ENCODE data around the gene LOXL1.

GRCh38 chr15:73940061-73940981 is 14.1 kb downstream of the LOXL1 start:
- TF ChIP-seq, protein P1, sequence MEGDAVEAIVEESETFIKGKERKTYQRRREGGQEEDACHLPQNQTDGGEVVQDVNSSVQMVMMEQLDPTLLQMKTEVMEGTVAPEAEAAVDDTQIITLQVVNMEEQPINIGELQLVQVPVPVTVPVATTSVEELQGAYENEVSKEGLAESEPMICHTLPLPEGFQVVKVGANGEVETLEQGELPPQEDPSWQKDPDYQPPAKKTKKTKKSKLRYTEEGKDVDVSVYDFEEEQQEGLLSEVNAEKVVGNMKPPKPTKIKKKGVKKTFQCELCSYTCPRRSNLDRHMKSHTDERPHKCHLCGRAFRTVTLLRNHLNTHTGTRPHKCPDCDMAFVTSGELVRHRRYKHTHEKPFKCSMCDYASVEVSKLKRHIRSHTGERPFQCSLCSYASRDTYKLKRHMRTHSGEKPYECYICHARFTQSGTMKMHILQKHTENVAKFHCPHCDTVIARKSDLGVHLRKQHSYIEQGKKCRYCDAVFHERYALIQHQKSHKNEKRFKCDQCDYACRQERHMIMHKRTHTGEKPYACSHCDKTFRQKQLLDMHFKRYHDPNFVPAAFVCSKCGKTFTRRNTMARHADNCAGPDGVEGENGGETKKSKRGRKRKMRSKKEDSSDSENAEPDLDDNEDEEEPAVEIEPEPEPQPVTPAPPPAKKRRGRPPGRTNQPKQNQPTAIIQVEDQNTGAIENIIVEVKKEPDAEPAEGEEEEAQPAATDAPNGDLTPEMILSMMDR (IDR thresholded peaks at IDR 0.05): no peak
- TF ChIP-seq POLR2A (IDR thresholded peaks at IDR 0.05): no peak

All from heart left ventricle (tissue), 13 donors.